ENCODE measurements around the gene RAD51B.

Gene RAD51B

GRCh38 chr14:68593806-68594536, 774.4 kb downstream of the RAD51B start:
- H3K9me3 ChIP-seq (ENCODE audit: control insufficient read depth, low read length), result no peaks in the 10 kb centered on the region
- no peaks in the 10 kb centered on the region for H3K4me1 ChIP-seq
- no peaks in the 10 kb centered on the region for H3K79me2 ChIP-seq
- H3K4me2 ChIP-seq (ENCODE audit: low read length), result no peak overlapping the region
- H3K27me3 ChIP-seq (ENCODE audit: control insufficient read depth, insufficient read depth, low read length), result no peaks in the 10 kb centered on the region
- H3K4me3 ChIP-seq (ENCODE audit: low read depth, low read length), result no peak overlapping the region
- H3K27ac ChIP-seq, result no peak overlapping the region
- no peak overlapping the region for H3K9ac ChIP-seq
- no peak overlapping the region for H2AFZ ChIP-seq
- TF ChIP-seq CTCF (IDR thresholded peaks at IDR 0.05), result no peak
- H3K36me3 ChIP-seq (ENCODE audit: control insufficient read depth, insufficient read depth, low read length), result no peaks in the 10 kb centered on the region

DNA sequence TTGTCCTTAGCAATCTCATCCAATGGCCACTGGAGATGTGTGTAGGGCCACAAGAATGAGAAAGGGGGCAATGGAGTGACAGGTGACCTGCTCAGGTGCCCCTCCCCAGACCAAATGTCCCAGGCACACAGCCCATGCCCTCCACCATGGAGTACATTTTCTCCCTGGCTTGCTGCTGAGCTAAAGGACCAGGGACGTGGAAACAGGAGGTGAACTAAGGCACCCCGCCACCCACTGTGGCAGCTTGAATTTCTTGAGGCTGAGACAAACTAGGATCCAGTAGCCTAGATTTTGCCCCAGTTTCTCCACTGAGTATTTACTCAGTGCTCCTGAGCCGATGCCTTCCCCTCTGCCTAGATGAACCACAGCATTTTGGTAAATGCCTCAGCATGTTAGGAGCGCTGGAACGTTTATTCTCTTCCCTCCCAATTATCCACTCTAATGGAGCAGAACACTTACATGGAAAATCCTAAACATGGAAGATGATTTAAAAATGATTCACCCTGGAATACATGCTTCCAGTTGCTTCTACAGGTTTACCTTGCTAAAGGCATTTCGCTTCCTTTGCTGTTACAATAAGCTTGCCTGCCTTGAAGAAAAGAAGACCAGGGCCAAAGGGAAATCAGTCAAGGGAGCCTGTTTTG, 775.3 kb downstream of the RAD51B start:
- no peaks in the 10 kb centered on the region for H3K9me3 ChIP-seq (ENCODE audit: control insufficient read depth, low read length)
- no peak overlapping the region for H3K27ac ChIP-seq
- H3K4me1 ChIP-seq, result no peaks in the 10 kb centered on the region
- no peaks in the 10 kb centered on the region for H3K79me2 ChIP-seq
- no peak for TF ChIP-seq CTCF (IDR thresholded peaks at IDR 0.05)
- H2AFZ ChIP-seq, result no peak overlapping the region
- no peak overlapping the region for H3K4me3 ChIP-seq (ENCODE audit: low read depth, low read length)
- H3K27me3 ChIP-seq (ENCODE audit: control insufficient read depth, insufficient read depth, low read length), result no peaks in the 10 kb centered on the region
- H3K4me2 ChIP-seq (ENCODE audit: low read length), result no peak overlapping the region
- H3K36me3 ChIP-seq (ENCODE audit: control insufficient read depth, insufficient read depth, low read length), result no peaks in the 10 kb centered on the region
- H3K9ac ChIP-seq, result no peak overlapping the region

GRCh38 chr14:68596211-68596610, 776.6 kb downstream of the RAD51B start:
- Histone ChIP-seq H3K9me3 (ENCODE audit: control insufficient read depth, low read length) (no peaks in the 10 kb centered on the region), H2AFZ (no peak overlapping the region), H3K4me2 (ENCODE audit: low read length) (no peak overlapping the region), H3K36me3 (ENCODE audit: control insufficient read depth, insufficient read depth, low read length) (no peaks in the 10 kb centered on the region), H3K4me3 (ENCODE audit: low read depth, low read length) (no peak overlapping the region), H3K27me3 (ENCODE audit: control insufficient read depth, insufficient read depth, low read length) (no peaks in the 10 kb centered on the region), H3K27ac (no peak overlapping the region), H3K79me2 (no peaks in the 10 kb centered on the region), H3K4me1 (no peaks in the 10 kb centered on the region), H3K9ac (no peak overlapping the region)
- TF ChIP-seq CTCF (IDR thresholded peaks at IDR 0.05), result no peak

- Histone ChIP-seq H3K4me1 (no peaks in the 10 kb centered on the region), H3K36me3 (ENCODE audit: control insufficient read depth, insufficient read depth, low read length) (no peaks in the 10 kb centered on the region), H3K4me2 (ENCODE audit: low read length) (no peak overlapping the region), H3K79me2 (no peaks in the 10 kb centered on the region), H2AFZ (no peak overlapping the region), H3K27ac (no peak overlapping the region), H3K9me3 (ENCODE audit: control insufficient read depth, low read length) (no peaks in the 10 kb centered on the region), H3K4me3 (ENCODE audit: low read depth, low read length) (no peak overlapping the region), H3K9ac (no peak overlapping the region), H3K27me3 (ENCODE audit: control insufficient read depth, insufficient read depth, low read length) (no peaks in the 10 kb centered on the region)
- TF ChIP-seq CTCF (IDR thresholded peaks at IDR 0.05), result no peak
Observed at GRCh38 chr14:68596701-68597100, 777.1 kb downstream of the RAD51B start.

GRCh38 chr14:68598089-68598488, 778.5 kb downstream of the RAD51B start:
- no peaks in the 10 kb centered on the region for H3K36me3 ChIP-seq (ENCODE audit: control insufficient read depth, insufficient read depth, low read length)
- H3K9me3 ChIP-seq (ENCODE audit: control insufficient read depth, low read length), result no peaks in the 10 kb centered on the region
- H3K79me2 ChIP-seq, result no peaks in the 10 kb centered on the region
- H2AFZ ChIP-seq, result no peak overlapping the region
- no peak for TF ChIP-seq CTCF (IDR thresholded peaks at IDR 0.05)
- H3K27me3 ChIP-seq (ENCODE audit: control insufficient read depth, insufficient read depth, low read length), result no peaks in the 10 kb centered on the region
- H3K9ac ChIP-seq, result no peak overlapping the region
- H3K4me2 ChIP-seq (ENCODE audit: low read length), result no peak overlapping the region
- no peaks in the 10 kb centered on the region for H3K4me1 ChIP-seq
- peak overlapping the region; percentile 71 for H3K27ac ChIP-seq
- no peak overlapping the region for H3K4me3 ChIP-seq (ENCODE audit: low read depth, low read length)

Measured in parathyroid adenoma (tissue), 2 donors.